ENCODE measurements around the gene UQCR10.

UQCR10 gene

GRCh38 chr22:29735416-29735815 lies 31.8 kb upstream of the UQCR10 start:
- TF ChIP-seq BACH2 (CRISPR knock-in tag; IDR thresholded peaks at IDR 0.05; ENCODE audit: borderline replicate concordance) (no peak), CREB5 (CRISPR knock-in tag; IDR thresholded peaks at IDR 0.05; ENCODE audit: low read depth) (no peak), SNAI2 (CRISPR knock-in tag; IDR thresholded peaks at IDR 0.05) (no peak), ZNF8 (CRISPR knock-in tag; IDR thresholded peaks at IDR 0.05) (no peak), ZNF70 (CRISPR knock-in tag; IDR thresholded peaks at IDR 0.05) (no peak), POU6F1 (CRISPR knock-in tag; IDR thresholded peaks at IDR 0.05; ENCODE audit: borderline replicate concordance, low read depth) (no peak), ZFP3 (CRISPR knock-in tag; IDR thresholded peaks at IDR 0.05) (no peak), PPARA (CRISPR knock-in tag; IDR thresholded peaks at IDR 0.05; ENCODE audit: borderline replicate concordance) (no peak), CSRNP3 (CRISPR knock-in tag; IDR thresholded peaks at IDR 0.05) (no peak), OSR1 (CRISPR knock-in tag; IDR thresholded peaks at IDR 0.05) (no peak)

GRCh38 chr22:29737251-29738117 lies 29.7 kb upstream of the UQCR10 start:
- TF ChIP-seq ZNF565 (CRISPR knock-in tag; conservative IDR thresholded peaks at IDR 0.05; ENCODE audit: low read depth) (no peak), TOX (CRISPR knock-in tag; IDR thresholded peaks at IDR 0.05; ENCODE audit: borderline replicate concordance) (no peak), POU6F1 (CRISPR knock-in tag; IDR thresholded peaks at IDR 0.05; ENCODE audit: borderline replicate concordance, low read depth) (no peak), ARNTL (CRISPR knock-in tag; IDR thresholded peaks at IDR 0.05; ENCODE audit: borderline replicate concordance, low read depth) (no peak), CSDC2 (CRISPR knock-in tag; IDR thresholded peaks at IDR 0.05) (no peak), TSHZ2 (CRISPR knock-in tag; IDR thresholded peaks at IDR 0.05) (no peak), ZNF8 (CRISPR knock-in tag; IDR thresholded peaks at IDR 0.05) (no peak), ZNF70 (CRISPR knock-in tag; IDR thresholded peaks at IDR 0.05) (no peak), BACH2 (CRISPR knock-in tag; IDR thresholded peaks at IDR 0.05; ENCODE audit: borderline replicate concordance) (no peak), GLIS3 (CRISPR knock-in tag; IDR thresholded peaks at IDR 0.05) (no peak), PPARA (CRISPR knock-in tag; IDR thresholded peaks at IDR 0.05; ENCODE audit: borderline replicate concordance) (no peak), ISL1 (CRISPR knock-in tag; IDR thresholded peaks at IDR 0.05) (no peak), ZFP30 (CRISPR knock-in tag; IDR thresholded peaks at IDR 0.05) (no peak), OSR1 (CRISPR knock-in tag; IDR thresholded peaks at IDR 0.05) (no peak), TCF4 (CRISPR knock-in tag; IDR thresholded peaks at IDR 0.05; ENCODE audit: borderline replicate concordance) (no peak), ZC3H10 (CRISPR knock-in tag; IDR thresholded peaks at IDR 0.05) (no peak), PATZ1 (CRISPR knock-in tag; IDR thresholded peaks at IDR 0.05; ENCODE audit: borderline replicate concordance) (no peak), CSRNP3 (CRISPR knock-in tag; IDR thresholded peaks at IDR 0.05) (no peak)
- ATAC-seq = no peak

More at GRCh38 chr22:29735416-29735815, 31.8 kb upstream of the UQCR10 start:
- no peak for ATAC-seq

Measured in SK-N-SH treated with all-trans-retinoic acid at 6 μM for 48 hours (cell line).